GM06990 (cell line): ENCODE measurements around the gene TLR7.

Experiments
- DNase-seq: peaks from one replicate; pipeline ENCODE4 v3.0.0-alpha.2; 2011; ENCODE audit not compliant: insufficient read length; ENCODE audit errors: extremely low read depth
- H3K27me3 ChIP-seq: replicated peaks from 2 replicates; pipeline ENCODE4 v1.6.0; 2011; ENCODE audit warnings: low read length; ENCODE audit not compliant: control insufficient read depth, insufficient read depth
- H3K36me3 ChIP-seq: 2 replicates; pipeline ENCODE4 v1.5.1; 2011; ENCODE audit warnings: low read length; ENCODE audit not compliant: control insufficient read depth, insufficient read depth
- H3K4me3 ChIP-seq: replicated peaks from 2 replicates; pipeline ENCODE4 v1.5.1; 2011; ENCODE audit warnings: low read depth, mild to moderate bottlenecking, control low read depth, low read length
- TF ChIP-seq, protein P1 (sequence below): IDR thresholded peaks from 2 replicates; pipeline ENCODE4 v1.5.1; 2011; ENCODE audit warnings: low read length, control low read depth, mild to moderate bottlenecking, inconsistent platforms; ENCODE audit not compliant: insufficient read depth, poor library complexity, severe bottlenecking

Gene TLR7

GRCh38 chrX:12867685-12868084 lies 813 bp downstream of the TLR7 start:
- TF ChIP-seq, protein P1, sequence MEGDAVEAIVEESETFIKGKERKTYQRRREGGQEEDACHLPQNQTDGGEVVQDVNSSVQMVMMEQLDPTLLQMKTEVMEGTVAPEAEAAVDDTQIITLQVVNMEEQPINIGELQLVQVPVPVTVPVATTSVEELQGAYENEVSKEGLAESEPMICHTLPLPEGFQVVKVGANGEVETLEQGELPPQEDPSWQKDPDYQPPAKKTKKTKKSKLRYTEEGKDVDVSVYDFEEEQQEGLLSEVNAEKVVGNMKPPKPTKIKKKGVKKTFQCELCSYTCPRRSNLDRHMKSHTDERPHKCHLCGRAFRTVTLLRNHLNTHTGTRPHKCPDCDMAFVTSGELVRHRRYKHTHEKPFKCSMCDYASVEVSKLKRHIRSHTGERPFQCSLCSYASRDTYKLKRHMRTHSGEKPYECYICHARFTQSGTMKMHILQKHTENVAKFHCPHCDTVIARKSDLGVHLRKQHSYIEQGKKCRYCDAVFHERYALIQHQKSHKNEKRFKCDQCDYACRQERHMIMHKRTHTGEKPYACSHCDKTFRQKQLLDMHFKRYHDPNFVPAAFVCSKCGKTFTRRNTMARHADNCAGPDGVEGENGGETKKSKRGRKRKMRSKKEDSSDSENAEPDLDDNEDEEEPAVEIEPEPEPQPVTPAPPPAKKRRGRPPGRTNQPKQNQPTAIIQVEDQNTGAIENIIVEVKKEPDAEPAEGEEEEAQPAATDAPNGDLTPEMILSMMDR, result no peak
- Histone ChIP-seq H3K27me3 (no peaks in the 10 kb centered on the region), H3K4me3 (peak overlapping the region; percentile 62), H3K36me3 (peaks cover 2% of the 10 kb centered on the region)
- DNase-seq, result no peak

DNA sequence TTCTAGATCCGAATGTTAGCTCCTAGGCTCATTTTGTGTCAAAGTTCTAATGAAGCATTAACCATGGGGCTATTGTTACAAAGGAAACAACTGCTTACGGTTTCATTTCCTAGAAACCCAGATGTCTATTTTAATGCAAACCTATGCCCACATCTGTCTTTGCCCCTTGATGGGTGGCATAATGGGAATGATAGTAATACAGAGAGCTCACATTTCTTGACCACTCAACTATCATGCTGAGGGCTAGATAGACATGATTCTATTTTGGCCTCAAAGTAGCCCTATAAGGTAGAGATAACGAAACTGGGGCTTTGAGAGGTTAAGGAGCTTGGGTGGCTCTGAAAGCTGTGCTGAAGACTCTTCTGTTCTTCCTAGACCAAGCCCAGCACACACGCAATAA lies 1.9 kb downstream of the TLR7 start:
- peaks cover 2% of the 10 kb centered on the region for H3K36me3 ChIP-seq
- no peak for DNase-seq
- H3K4me3 ChIP-seq, result peak overlapping the region; percentile 62
- TF ChIP-seq, protein P1, result no peak
- H3K27me3 ChIP-seq, result no peaks in the 10 kb centered on the region

DNA sequence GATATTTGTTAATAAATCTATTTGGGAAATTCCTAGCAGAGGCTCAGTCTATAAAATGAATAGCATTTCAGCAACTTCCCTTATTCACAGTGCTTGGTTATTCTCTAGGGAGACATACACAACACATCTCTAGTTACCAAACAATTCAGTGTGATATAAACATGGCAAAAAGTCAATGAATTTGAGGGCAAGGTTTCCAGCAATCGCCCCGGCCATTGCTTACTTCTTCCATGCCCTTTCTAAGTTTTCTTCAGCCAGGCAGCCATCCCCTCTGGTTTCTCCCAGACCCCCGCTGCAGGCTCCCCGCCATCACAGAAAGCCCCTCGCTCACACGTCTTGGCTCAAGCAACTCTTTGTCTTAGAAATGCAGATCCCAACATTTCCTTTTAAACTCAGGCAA lies 4.4 kb downstream of the TLR7 start:
- TF ChIP-seq, protein P1, result no peak
- no peak for DNase-seq
- H3K36me3 ChIP-seq, result peaks cover 2% of the 10 kb centered on the region

GRCh38 chrX:12872741-12873140 lies 5.9 kb downstream of the TLR7 start:
- Histone ChIP-seq H3K4me3 (no peak overlapping the region), H3K36me3 (peaks cover 2% of the 10 kb centered on the region), H3K27me3 (no peaks in the 10 kb centered on the region)
- no peak for DNase-seq
- TF ChIP-seq, protein P1, result no peak

More for the DNA sequence above, 4.4 kb downstream of the TLR7 start:
- Histone ChIP-seq H3K27me3 (no peaks in the 10 kb centered on the region), H3K4me3 (no peak overlapping the region)

DNA sequence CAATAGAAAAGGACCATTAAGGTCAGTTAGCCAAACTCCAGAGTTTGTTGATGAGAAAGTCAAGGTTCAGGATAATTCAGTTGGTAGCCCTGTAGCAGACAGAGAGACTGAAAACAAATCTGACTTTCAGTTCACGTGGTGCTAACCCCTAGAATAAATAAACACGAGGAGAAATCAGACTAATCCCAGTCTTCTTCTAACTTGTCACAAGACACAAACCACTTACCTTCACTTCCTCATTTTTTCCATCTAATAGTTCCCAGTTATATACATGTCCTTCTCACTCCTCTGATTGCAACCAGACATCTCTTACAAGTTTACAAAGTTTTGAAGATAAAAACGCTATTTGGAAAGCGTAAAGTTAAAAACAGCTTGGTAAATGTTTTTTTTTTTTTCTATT lies 7.7 kb downstream of the TLR7 start:
- no peaks in the 10 kb centered on the region for H3K27me3 ChIP-seq
- DNase-seq, result no peak
- peaks cover 2% of the 10 kb centered on the region for H3K36me3 ChIP-seq
- no peak overlapping the region for H3K4me3 ChIP-seq
- TF ChIP-seq, protein P1, result no peak

DNA sequence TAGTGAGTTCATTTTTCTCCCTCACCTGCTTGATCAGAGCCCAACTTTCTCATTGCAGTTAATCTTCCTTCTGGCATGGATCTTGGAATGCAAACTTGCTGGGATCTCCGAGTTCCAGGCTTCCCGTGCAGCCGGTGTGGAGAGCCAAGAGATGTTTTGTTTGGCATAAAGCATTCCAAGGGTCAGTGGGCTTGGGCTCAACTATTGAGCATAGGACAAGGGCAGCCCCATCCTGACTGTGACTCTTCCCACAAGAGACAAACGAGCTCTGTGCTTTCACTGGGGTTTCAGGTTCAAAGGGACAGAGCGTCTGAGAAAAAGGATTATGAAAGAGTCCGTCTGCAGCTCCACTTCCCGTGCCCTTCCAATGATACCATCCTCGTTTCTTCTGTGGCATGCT lies 10.5 kb downstream of the TLR7 start:
- H3K36me3 ChIP-seq, result peaks cover under 1% of the 10 kb centered on the region
- TF ChIP-seq, protein P1, result no peak
- no peaks in the 10 kb centered on the region for H3K27me3 ChIP-seq
- no peak for DNase-seq
- no peak overlapping the region for H3K4me3 ChIP-seq
